OCI-LY7 (cell line): ENCODE results near the gene PLEKHJ1. TPM values are rescaled to one million over a fixed set of nuclear protein-coding genes. Genes with fewer than 3 reads are reported as not detected.

ENCODE experiments used
- BruUV-seq: library from RNA; stranded (reverse); fragments of 400-500 nt; replicated peaks from 2 replicates; lab custom pipeline; 2021; lab: Mats Ljungman, UMichigan
- CTCF ChIA-PET: fragments of 300-600 bp; sonication (Branson Sonifier 250); formaldehyde crosslinking; loops from one replicate; lab custom pipeline; 2022; ENCODE audit warnings: antibody characterized with exemption; ENCODE audit not compliant: unreplicated experiment; lab: Charles Lee
- POLR2A ChIA-PET: fragments of 300-600 bp; sonication (Branson Sonifier 250); formaldehyde crosslinking; loops from one replicate; lab custom pipeline; 2022; ENCODE audit warnings: antibody characterized with exemption; lab: Charles Lee
- DNase-seq: peaks from one replicate; pipeline ENCODE4 v3.0.0-alpha.2; 2015; ENCODE audit warnings: low spot score
- H2AFZ ChIP-seq: fragments of 200-600 bp; sonication (generic), shearing (Covaris generic); 2 replicates; pipeline ENCODE4 v1.6.1; 2014; ENCODE audit warnings: mild to moderate bottlenecking, antibody characterized with exemption, low read length, moderate library complexity
- H3K27ac ChIP-seq: fragments of 200-600 bp; sonication (generic); 2 replicates; pipeline ENCODE4 v1.5.1; 2014; ENCODE audit warnings: mixed run types, low read depth, mild to moderate bottlenecking, moderate library complexity, low read length, inconsistent platforms; ENCODE audit not compliant: poor library complexity, severe bottlenecking
- H3K36me3 ChIP-seq: fragments of 200-600 bp; sonication (generic); 2 replicates; pipeline ENCODE4 v1.6.1; 2014; ENCODE audit warnings: mild to moderate bottlenecking, antibody characterized with exemption, low read length, moderate library complexity, mixed read lengths; ENCODE audit not compliant: insufficient read depth
- H3K4me1 ChIP-seq: fragments of 200-600 bp; sonication (generic); 2 replicates; pipeline ENCODE4 v1.5.1; 2014; ENCODE audit warnings: mild to moderate bottlenecking, low read length; ENCODE audit not compliant: insufficient read depth, poor library complexity, severe bottlenecking
- H3K4me2 ChIP-seq: fragments of 200-600 bp; sonication (generic); 2 replicates; pipeline ENCODE4 v1.6.1; 2014; ENCODE audit warnings: mild to moderate bottlenecking, low read length
- H3K4me3 ChIP-seq: fragments of 200-600 bp; sonication (generic); 2 replicates; pipeline ENCODE4 v1.5.1; 2014; ENCODE audit warnings: mild to moderate bottlenecking, low read depth, low read length; ENCODE audit not compliant: poor library complexity, severe bottlenecking
- H3K79me2 ChIP-seq: fragments of 200-600 bp; sonication (generic); 2 replicates; pipeline ENCODE4 v1.6.1; 2016; ENCODE audit warnings: low read depth, mild to moderate bottlenecking, low read length, moderate library complexity, mixed read lengths; ENCODE audit not compliant: insufficient read depth
- H3K9me2 ChIP-seq: fragments of 200-600 bp; sonication (generic); 2 replicates; pipeline ENCODE4 v1.6.1; 2016; ENCODE audit warnings: mild to moderate bottlenecking, low read length, mixed read lengths; ENCODE audit not compliant: insufficient read depth
- H3K9me3 ChIP-seq: fragments of 200-600 bp; sonication (generic); 2 replicates; pipeline ENCODE4 v1.6.1; 2014; ENCODE audit warnings: mild to moderate bottlenecking, mixed run types, low read length, mixed read lengths
- H4K20me1 ChIP-seq: fragments of 200-600 bp; sonication (generic); 2 replicates; pipeline ENCODE4 v1.6.1; 2014; ENCODE audit warnings: mild to moderate bottlenecking, antibody characterized with exemption, low read length, moderate library complexity, mixed read lengths; ENCODE audit not compliant: insufficient read depth
- EZH2phosphoT487 ChIP-seq: fragments of 200-600 bp; sonication (generic); IDR thresholded peaks from 2 replicates; pipeline ENCODE4 v1.6.1; 2018; ENCODE audit warnings: low read depth, borderline replicate concordance, mild to moderate bottlenecking, mixed run types, antibody characterized with exemption, low read length, moderate library complexity, mixed read lengths
- intact Hi-C: fragments of 100-400 bp; cut with micrococcal nuclease; formaldehyde crosslinking; loops from one replicate; pipeline ENCODE4 v1.10.0; 2022; ENCODE audit not compliant: unreplicated experiment
- total RNA-seq, 2 experiments: library from RNA; depleted of rRNA in 1 of 2; stranded (reverse); fragments of >200 nt in 1 of 2; shearing (Covaris generic) in 1 of 2; gene quantifications; 2 replicates each; pipeline ENCODE4 v1.2.3, GENCODE V29; 2014 to 2022
- TF ChIP-seq, protein P1 (sequence below): fragments of 200-600 bp; sonication (generic); conservative IDR thresholded peaks from 2 replicates; pipeline ENCODE4 v1.5.1; 2014; ENCODE audit warnings: mild to moderate bottlenecking, antibody characterized with exemption, low read length, moderate library complexity, mixed read lengths

The PLEKHJ1 gene
- total RNA-seq, 2 experiments from 2014 or later: 129 to 205 TPM

DNA sequence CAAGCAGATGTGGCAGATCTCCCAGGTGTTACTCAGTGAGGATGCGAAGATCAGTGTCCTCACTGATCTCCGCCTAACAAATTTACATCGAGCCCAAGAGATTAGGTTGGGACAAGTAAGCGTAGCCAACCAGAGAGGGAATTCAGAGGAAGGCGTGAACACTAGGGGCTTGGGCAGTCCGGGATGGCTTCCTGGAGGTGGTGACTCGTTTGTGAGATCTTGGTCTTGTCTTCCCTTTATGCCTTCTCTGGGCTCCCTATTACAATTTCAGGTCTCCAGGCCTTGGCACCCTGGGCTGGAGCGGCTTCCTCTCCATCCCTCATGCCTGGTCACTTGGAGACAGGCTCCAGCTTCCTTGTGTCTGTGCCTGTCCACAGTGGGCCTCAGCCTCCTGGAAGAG lies 6.7 kb upstream of the PLEKHJ1 start:
- Histone ChIP-seq H2AFZ (no peak overlapping the region), H3K9me3 (no peaks in the 10 kb centered on the region), H3K79me2 (peaks cover 58% of the 10 kb centered on the region), H3K27ac (no peak overlapping the region), H3K9me2 (no peaks in the 10 kb centered on the region), H4K20me1 (peaks cover 41% of the 10 kb centered on the region), H3K4me2 (no peak overlapping the region), H3K4me1 (peaks cover 37% of the 10 kb centered on the region), H3K36me3 (peaks cover 99% of the 10 kb centered on the region), H3K4me3 (no peak overlapping the region)
- intact Hi-C loops: no loop called here
- DNase-seq: no peak
- TF ChIP-seq EZH2phosphoT487: no peak
- TF ChIP-seq, protein P1, sequence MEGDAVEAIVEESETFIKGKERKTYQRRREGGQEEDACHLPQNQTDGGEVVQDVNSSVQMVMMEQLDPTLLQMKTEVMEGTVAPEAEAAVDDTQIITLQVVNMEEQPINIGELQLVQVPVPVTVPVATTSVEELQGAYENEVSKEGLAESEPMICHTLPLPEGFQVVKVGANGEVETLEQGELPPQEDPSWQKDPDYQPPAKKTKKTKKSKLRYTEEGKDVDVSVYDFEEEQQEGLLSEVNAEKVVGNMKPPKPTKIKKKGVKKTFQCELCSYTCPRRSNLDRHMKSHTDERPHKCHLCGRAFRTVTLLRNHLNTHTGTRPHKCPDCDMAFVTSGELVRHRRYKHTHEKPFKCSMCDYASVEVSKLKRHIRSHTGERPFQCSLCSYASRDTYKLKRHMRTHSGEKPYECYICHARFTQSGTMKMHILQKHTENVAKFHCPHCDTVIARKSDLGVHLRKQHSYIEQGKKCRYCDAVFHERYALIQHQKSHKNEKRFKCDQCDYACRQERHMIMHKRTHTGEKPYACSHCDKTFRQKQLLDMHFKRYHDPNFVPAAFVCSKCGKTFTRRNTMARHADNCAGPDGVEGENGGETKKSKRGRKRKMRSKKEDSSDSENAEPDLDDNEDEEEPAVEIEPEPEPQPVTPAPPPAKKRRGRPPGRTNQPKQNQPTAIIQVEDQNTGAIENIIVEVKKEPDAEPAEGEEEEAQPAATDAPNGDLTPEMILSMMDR: no peak
- ChIA-PET CTCF (no interaction called here), POLR2A (no interaction called here)
- no TSS peak for BruUV-seq

DNA sequence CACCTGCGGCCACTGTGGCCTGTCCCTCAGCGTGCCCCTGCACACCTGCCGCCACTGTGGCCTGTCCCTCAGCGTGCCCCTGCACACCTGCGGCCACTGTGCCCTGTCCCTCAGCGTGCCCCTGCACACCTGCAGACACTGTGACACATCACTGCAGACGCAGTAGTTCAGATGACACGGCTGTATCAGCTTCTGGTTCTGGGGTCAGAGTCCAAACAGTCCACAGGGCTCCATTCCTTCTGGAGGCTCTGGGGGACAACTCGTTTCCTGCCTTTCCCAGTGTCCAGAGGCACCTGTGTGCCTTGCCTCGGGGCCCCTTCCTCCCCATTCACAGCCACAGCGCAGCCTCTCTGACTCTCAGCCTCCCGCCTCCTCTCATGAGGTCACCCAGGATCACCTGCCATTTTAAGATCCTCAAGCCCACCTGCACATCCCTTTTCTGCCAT lies 6.0 kb upstream of the PLEKHJ1 start:
- BruUV-seq: no TSS peak
- intact Hi-C loops: no loop called here
- Histone ChIP-seq H3K9me3 (no peaks in the 10 kb centered on the region), H3K79me2 (peaks cover 65% of the 10 kb centered on the region), H4K20me1 (peaks cover 48% of the 10 kb centered on the region), H2AFZ (no peak overlapping the region), H3K36me3 (peaks cover 99% of the 10 kb centered on the region), H3K4me2 (no peak overlapping the region), H3K27ac (no peak overlapping the region), H3K9me2 (no peaks in the 10 kb centered on the region), H3K4me1 (peaks cover 38% of the 10 kb centered on the region), H3K4me3 (no peak overlapping the region)
- CTCF ChIA-PET: no interaction called here
- TF ChIP-seq EZH2phosphoT487: no peak
- TF ChIP-seq, protein P1: no peak
- POLR2A ChIA-PET: no interaction called here
- DNase-seq: no peak

DNA sequence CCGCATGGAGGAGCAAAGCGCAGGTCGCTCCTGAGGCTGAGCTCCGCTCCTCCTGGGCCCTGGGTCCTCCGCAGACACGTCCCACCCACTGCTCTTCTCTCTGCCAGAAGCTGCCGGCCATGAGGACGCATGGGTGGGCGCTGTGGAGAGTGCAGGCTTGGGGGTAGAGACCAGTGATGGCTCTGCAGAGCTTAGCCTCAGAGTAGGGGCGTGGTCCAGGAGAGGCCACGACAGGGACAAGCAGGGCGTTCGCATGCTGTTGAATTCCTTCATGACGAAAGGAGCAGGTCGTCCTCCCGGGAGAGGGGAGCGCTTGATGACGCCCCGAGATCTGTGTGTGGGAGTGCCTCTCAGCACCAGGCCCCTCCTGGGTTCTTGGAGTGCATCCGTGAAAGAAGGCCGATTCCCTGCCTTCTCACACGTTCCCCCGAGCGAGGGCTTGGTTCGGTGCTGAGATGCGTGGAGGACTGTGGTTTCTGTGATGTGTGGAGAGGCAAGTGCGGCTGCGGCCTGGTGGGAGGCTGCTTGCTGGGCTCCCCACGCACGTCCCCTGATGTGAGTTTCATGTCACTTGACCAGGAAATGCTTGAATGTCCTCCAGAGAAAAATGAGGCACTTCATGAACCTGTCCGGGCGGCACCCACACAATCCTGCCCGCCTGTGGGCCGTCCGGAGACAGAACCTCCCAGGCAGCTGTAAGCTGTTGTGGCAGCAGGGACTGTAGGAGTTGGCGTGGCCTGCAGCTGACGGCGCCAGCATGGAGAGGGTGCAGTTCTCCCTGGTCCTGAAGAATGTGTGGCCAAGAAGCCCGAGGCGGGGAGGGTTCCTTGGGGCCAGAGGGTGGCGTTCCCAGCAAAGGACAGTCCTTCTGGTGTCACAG lies 5.0 kb upstream of the PLEKHJ1 start:
- peaks cover 69% of the 10 kb centered on the region for H3K79me2 ChIP-seq
- no peaks in the 10 kb centered on the region for H3K9me3 ChIP-seq
- no TSS peak for BruUV-seq
- H3K4me3 ChIP-seq: peak overlapping the region; percentile 96
- no peak for DNase-seq
- peak overlapping the region; percentile 15 for H3K27ac ChIP-seq
- ChIA-PET CTCF (no interaction called here), POLR2A (no interaction called here)
- H3K36me3 ChIP-seq: peaks cover 93% of the 10 kb centered on the region
- H3K4me1 ChIP-seq: peaks cover 38% of the 10 kb centered on the region
- no peaks in the 10 kb centered on the region for H3K9me2 ChIP-seq
- H3K4me2 ChIP-seq: peak overlapping the region; percentile 91
- peaks cover 48% of the 10 kb centered on the region for H4K20me1 ChIP-seq
- no peak for TF ChIP-seq EZH2phosphoT487
- TF ChIP-seq, protein P1: no peak
- intact Hi-C loops: no loop called here
- H2AFZ ChIP-seq: no peak overlapping the region
